Measurements from ENCODE around the gene MYOT. TPM values are rescaled to one million over a fixed set of nuclear protein-coding genes. Genes with fewer than 3 reads are reported as not detected.

MYOT gene
- total and polyA plus RNA-seq, 2 experiments from 2014 or later: 0.39 TPM; not detected in 1

GRCh38 chr5:137923856-137924255, 56.2 kb downstream of the MYOT start:
- no peaks in the 10 kb centered on the region; the same call in 1 of the 2 replicates for H3K36me3 ChIP-seq (ENCODE audit: low read depth)
- no peaks in the 10 kb centered on the region for H3F3A ChIP-seq (ENCODE audit: insufficient read depth)
- in situ Hi-C loops (cut with MboI): no loop called here
- H3K27me3 ChIP-seq (replicated peaks; ENCODE audit: insufficient read depth): no peaks in the 10 kb centered on the region
- H2AFZ ChIP-seq: no peak overlapping the region
- H3K9me3 ChIP-seq (ENCODE audit: low read depth): no peaks in the 10 kb centered on the region
- no peak overlapping the region for H3K9ac ChIP-seq
- TF ChIP-seq EZH2 (IDR thresholded peaks at IDR 0.05; ENCODE audit: insufficient read depth, poor library complexity, severe bottlenecking) (no peak), EZH2phosphoT487 (IDR thresholded peaks at IDR 0.05; ENCODE audit: insufficient read depth, low read depth) (no peak)
- H3K4me2 ChIP-seq (ENCODE audit: unreplicated experiment): no peak overlapping the region
- no peaks in the 10 kb centered on the region for H3K4me1 ChIP-seq (ENCODE audit: insufficient read depth)
- H3K27ac ChIP-seq: no peak overlapping the region
- H3K4me3 ChIP-seq: no peak overlapping the region
- H4K20me1 ChIP-seq (ENCODE audit: insufficient read depth): no peaks in the 10 kb centered on the region
- no peak for DNase-seq
- no peaks in the 10 kb centered on the region for H3K9me2 ChIP-seq (ENCODE audit: insufficient read depth)
- H3K79me2 ChIP-seq (ENCODE audit: insufficient read depth): no peaks in the 10 kb centered on the region
- WGBS, 2 experiments (ENCODE audit: low coverage in 1 of 2, low lambda C conversion rate in 2 of 2, missing lambda C conversion rate in 2 of 2): 66 to 72% methylated on average over 4 of the region's 4 CpGs

GRCh38 chr5:137932800-137933199, 65.1 kb downstream of the MYOT start:
- no peaks in the 10 kb centered on the region for H4K20me1 ChIP-seq (ENCODE audit: insufficient read depth)
- H3K27ac ChIP-seq: no peak overlapping the region
- TF ChIP-seq EZH2phosphoT487 (IDR thresholded peaks at IDR 0.05; ENCODE audit: insufficient read depth, low read depth) (no peak), EZH2 (IDR thresholded peaks at IDR 0.05; ENCODE audit: insufficient read depth, poor library complexity, severe bottlenecking) (no peak)
- H3K4me1 ChIP-seq (ENCODE audit: insufficient read depth): no peaks in the 10 kb centered on the region
- DNase-seq: no peak
- no peaks in the 10 kb centered on the region for H3F3A ChIP-seq (ENCODE audit: insufficient read depth)
- no peaks in the 10 kb centered on the region for H3K27me3 ChIP-seq (replicated peaks; ENCODE audit: insufficient read depth)
- in situ Hi-C loops (cut with MboI): no loop called here
- H3K4me2 ChIP-seq (ENCODE audit: unreplicated experiment): no peak overlapping the region
- no peaks in the 10 kb centered on the region for H3K9me3 ChIP-seq (ENCODE audit: low read depth)
- H3K4me3 ChIP-seq: no peak overlapping the region
- H2AFZ ChIP-seq: no peak overlapping the region
- H3K9ac ChIP-seq: no peak overlapping the region
- 66 to 70% methylated on average over 3 of the region's 3 CpGs for WGBS, 2 experiments (ENCODE audit: low coverage in 1 of 2, low lambda C conversion rate in 2 of 2, missing lambda C conversion rate in 2 of 2)
- H3K79me2 ChIP-seq (ENCODE audit: insufficient read depth): no peaks in the 10 kb centered on the region
- H3K9me2 ChIP-seq (ENCODE audit: insufficient read depth): no peaks in the 10 kb centered on the region
- H3K36me3 ChIP-seq (ENCODE audit: low read depth): peaks cover 10% of the 10 kb centered on the region; the same call in 1 of the 2 replicates

- WGBS, 2 experiments (ENCODE audit: low coverage in 1 of 2, low lambda C conversion rate in 2 of 2, missing lambda C conversion rate in 2 of 2): 37 to 51% methylated on average over 3 of the region's 3 CpGs
Measured at GRCh38 chr5:137933491-137933911, 65.8 kb downstream of the MYOT start.

GRCh38 chr5:137935190-137935589, 67.5 kb downstream of the MYOT start:
- H3K4me1 ChIP-seq (ENCODE audit: insufficient read depth): no peaks in the 10 kb centered on the region
- H3F3A ChIP-seq (ENCODE audit: insufficient read depth): no peaks in the 10 kb centered on the region
- no peak overlapping the region for H3K4me2 ChIP-seq (ENCODE audit: unreplicated experiment)
- no peak overlapping the region for H3K27ac ChIP-seq
- H3K9me3 ChIP-seq (ENCODE audit: low read depth): no peaks in the 10 kb centered on the region
- no peaks in the 10 kb centered on the region for H4K20me1 ChIP-seq (ENCODE audit: insufficient read depth)
- peaks cover 26% of the 10 kb centered on the region for H3K36me3 ChIP-seq (ENCODE audit: low read depth)
- in situ Hi-C loops (cut with MboI): no loop called here
- WGBS, 2 experiments (ENCODE audit: low coverage in 1 of 2, low lambda C conversion rate in 2 of 2, missing lambda C conversion rate in 2 of 2): 95 to 97% methylated on average over 1 of the region's 1 CpG
- H3K9ac ChIP-seq: no peak overlapping the region
- no peak overlapping the region for H2AFZ ChIP-seq
- no peak for TF ChIP-seq EZH2 (IDR thresholded peaks at IDR 0.05; ENCODE audit: insufficient read depth, poor library complexity, severe bottlenecking)
- TF ChIP-seq EZH2phosphoT487 (IDR thresholded peaks at IDR 0.05; ENCODE audit: insufficient read depth, low read depth): no peak
- DNase-seq: no peak
- H3K4me3 ChIP-seq: no peak overlapping the region
- H3K9me2 ChIP-seq (ENCODE audit: insufficient read depth): no peaks in the 10 kb centered on the region
- H3K27me3 ChIP-seq (replicated peaks; ENCODE audit: insufficient read depth): no peaks in the 10 kb centered on the region
- H3K79me2 ChIP-seq (ENCODE audit: insufficient read depth): no peaks in the 10 kb centered on the region

More at GRCh38 chr5:137933491-137933911, 65.8 kb downstream of the MYOT start:
- in situ Hi-C loops (cut with MboI): no loop called here
- H4K20me1 ChIP-seq (ENCODE audit: insufficient read depth): no peaks in the 10 kb centered on the region
- H3F3A ChIP-seq (ENCODE audit: insufficient read depth): no peaks in the 10 kb centered on the region
- H3K36me3 ChIP-seq (ENCODE audit: low read depth): peaks cover 14% of the 10 kb centered on the region; the same call in 1 of the 2 replicates
- H2AFZ ChIP-seq: no peak overlapping the region
- no peak overlapping the region for H3K4me3 ChIP-seq
- no peaks in the 10 kb centered on the region for H3K79me2 ChIP-seq (ENCODE audit: insufficient read depth)
- H3K9ac ChIP-seq: no peak overlapping the region
- H3K4me2 ChIP-seq (ENCODE audit: unreplicated experiment): no peak overlapping the region
- TF ChIP-seq EZH2 (IDR thresholded peaks at IDR 0.05; ENCODE audit: insufficient read depth, poor library complexity, severe bottlenecking) (no peak), EZH2phosphoT487 (IDR thresholded peaks at IDR 0.05; ENCODE audit: insufficient read depth, low read depth) (no peak)
- H3K9me2 ChIP-seq (ENCODE audit: insufficient read depth): no peaks in the 10 kb centered on the region
- H3K4me1 ChIP-seq (ENCODE audit: insufficient read depth): no peaks in the 10 kb centered on the region
- H3K9me3 ChIP-seq (ENCODE audit: low read depth): no peaks in the 10 kb centered on the region
- DNase-seq: peak; percentile 10
- H3K27me3 ChIP-seq (replicated peaks; ENCODE audit: insufficient read depth): no peaks in the 10 kb centered on the region
- no peak overlapping the region for H3K27ac ChIP-seq

- no peaks in the 10 kb centered on the region for H3K27me3 ChIP-seq (replicated peaks; ENCODE audit: insufficient read depth)
- in situ Hi-C loops (cut with MboI): no loop called here
- no peaks in the 10 kb centered on the region for H3K79me2 ChIP-seq (ENCODE audit: insufficient read depth)
- TF ChIP-seq EZH2 (IDR thresholded peaks at IDR 0.05; ENCODE audit: insufficient read depth, poor library complexity, severe bottlenecking): no peak
- TF ChIP-seq EZH2phosphoT487 (IDR thresholded peaks at IDR 0.05; ENCODE audit: insufficient read depth, low read depth): no peak
- WGBS, 2 experiments (ENCODE audit: low coverage in 1 of 2, low lambda C conversion rate in 2 of 2, missing lambda C conversion rate in 2 of 2): 62 to 64% methylated on average over 3 of the region's 3 CpGs
- DNase-seq: no peak
- no peak overlapping the region for H3K4me2 ChIP-seq (ENCODE audit: unreplicated experiment)
- H3K4me3 ChIP-seq: no peak overlapping the region
- H3K9me2 ChIP-seq (ENCODE audit: insufficient read depth): no peaks in the 10 kb centered on the region
- H3F3A ChIP-seq (ENCODE audit: insufficient read depth): no peaks in the 10 kb centered on the region
- H3K9ac ChIP-seq: no peak overlapping the region
- H2AFZ ChIP-seq: no peak overlapping the region
- no peaks in the 10 kb centered on the region for H4K20me1 ChIP-seq (ENCODE audit: insufficient read depth)
- H3K36me3 ChIP-seq (ENCODE audit: low read depth): peaks cover 31% of the 10 kb centered on the region
- H3K4me1 ChIP-seq (ENCODE audit: insufficient read depth): no peaks in the 10 kb centered on the region
- H3K9me3 ChIP-seq (ENCODE audit: low read depth): no peaks in the 10 kb centered on the region
- no peak overlapping the region for H3K27ac ChIP-seq
Measured at GRCh38 chr5:137935694-137936093, 68.0 kb downstream of the MYOT start.

Other genes with a start within 250 kb of the MYOT start
- gene KLHL3, start 131.8 kb upstream of the MYOT start, total RNA-seq (2014; rRNA removed; shearing (Covaris generic)): 0.51 and 1.3 TPM in 2 replicates
- gene KLHL3, start 131.8 kb upstream of the MYOT start, polyA plus RNA-seq (2016; fragmentation: Nextera tagmentation; extraction: Ambion mirVana): 1.1 and 1.7 TPM in 2 replicates
- 12.2 and 15.0 TPM in 2 replicates for gene HNRNPA0, start 113.5 kb upstream of the MYOT start, total RNA-seq (2014; rRNA removed; shearing (Covaris generic))
- gene HNRNPA0, start 113.5 kb upstream of the MYOT start, polyA plus RNA-seq (2016; fragmentation: Nextera tagmentation; extraction: Ambion mirVana): 5.2 and 5.4 TPM in 2 replicates
- not detected in 2 replicates for gene PKD2L2, start 21.6 kb downstream of the MYOT start, total RNA-seq (2014; rRNA removed; shearing (Covaris generic))
- gene PKD2L2, start 21.6 kb downstream of the MYOT start, polyA plus RNA-seq (2016; fragmentation: Nextera tagmentation; extraction: Ambion mirVana): not detected in 2 replicates
- 19.0 and 26.2 TPM in 2 replicates for gene FAM13B, start 165.2 kb downstream of the MYOT start, total RNA-seq (2014; rRNA removed; shearing (Covaris generic))
- 13.7 and 15.6 TPM in 2 replicates for gene FAM13B, start 165.2 kb downstream of the MYOT start, polyA plus RNA-seq (2016; fragmentation: Nextera tagmentation; extraction: Ambion mirVana)
- not detected in 2 replicates for gene WNT8A, start 216.2 kb downstream of the MYOT start, total RNA-seq (2014; rRNA removed; shearing (Covaris generic))
- not detected in 2 replicates for gene WNT8A, start 216.2 kb downstream of the MYOT start, polyA plus RNA-seq (2016; fragmentation: Nextera tagmentation; extraction: Ambion mirVana)

All from GM23248 (cell line).